ENCODE results near the gene SLC5A10.

DNA sequence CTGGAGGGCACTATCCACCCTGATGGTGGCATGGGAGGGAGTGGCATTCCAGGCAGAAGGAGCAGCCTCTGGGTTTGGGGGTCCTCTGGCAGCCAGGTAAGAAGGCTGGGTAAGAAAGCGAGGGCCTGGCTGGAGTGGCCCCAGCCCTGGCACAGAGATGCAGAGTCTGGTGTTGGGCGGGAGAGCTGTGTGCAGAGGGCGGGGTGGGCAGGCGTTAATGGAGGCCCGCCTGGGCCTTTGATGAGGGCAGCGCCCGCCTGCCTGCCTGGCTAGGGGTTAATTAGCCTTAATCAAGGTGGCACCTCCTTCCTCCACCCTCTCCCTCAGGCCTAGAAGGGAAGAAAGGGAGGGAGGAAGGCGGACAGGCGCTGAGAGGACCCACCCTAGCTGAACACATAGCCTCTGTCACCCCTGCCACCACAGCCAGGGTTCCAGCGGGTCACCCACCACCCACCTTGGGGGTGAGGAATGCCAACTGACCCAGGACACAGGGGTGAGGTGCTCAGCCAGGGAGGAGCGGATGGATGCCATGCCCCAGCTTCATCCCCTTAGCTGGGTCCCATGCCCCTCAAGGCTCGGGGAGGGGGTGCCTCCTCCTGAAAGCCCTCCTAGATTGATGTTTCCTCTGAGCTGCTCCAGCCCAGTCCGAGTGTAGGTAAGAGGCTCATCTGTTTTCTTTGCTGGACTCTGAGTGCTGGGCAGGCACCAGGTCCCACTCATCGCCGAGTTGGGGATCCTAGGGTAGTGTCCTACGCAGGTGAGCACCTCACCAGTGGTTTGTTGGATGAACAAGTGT, 66.0 kb downstream of the SLC5A10 start:
- TF ChIP-seq, protein P1, sequence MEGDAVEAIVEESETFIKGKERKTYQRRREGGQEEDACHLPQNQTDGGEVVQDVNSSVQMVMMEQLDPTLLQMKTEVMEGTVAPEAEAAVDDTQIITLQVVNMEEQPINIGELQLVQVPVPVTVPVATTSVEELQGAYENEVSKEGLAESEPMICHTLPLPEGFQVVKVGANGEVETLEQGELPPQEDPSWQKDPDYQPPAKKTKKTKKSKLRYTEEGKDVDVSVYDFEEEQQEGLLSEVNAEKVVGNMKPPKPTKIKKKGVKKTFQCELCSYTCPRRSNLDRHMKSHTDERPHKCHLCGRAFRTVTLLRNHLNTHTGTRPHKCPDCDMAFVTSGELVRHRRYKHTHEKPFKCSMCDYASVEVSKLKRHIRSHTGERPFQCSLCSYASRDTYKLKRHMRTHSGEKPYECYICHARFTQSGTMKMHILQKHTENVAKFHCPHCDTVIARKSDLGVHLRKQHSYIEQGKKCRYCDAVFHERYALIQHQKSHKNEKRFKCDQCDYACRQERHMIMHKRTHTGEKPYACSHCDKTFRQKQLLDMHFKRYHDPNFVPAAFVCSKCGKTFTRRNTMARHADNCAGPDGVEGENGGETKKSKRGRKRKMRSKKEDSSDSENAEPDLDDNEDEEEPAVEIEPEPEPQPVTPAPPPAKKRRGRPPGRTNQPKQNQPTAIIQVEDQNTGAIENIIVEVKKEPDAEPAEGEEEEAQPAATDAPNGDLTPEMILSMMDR (conservative IDR thresholded peaks at IDR 0.05; ENCODE audit: low read depth in 2 of 2) = no peak
- TF ChIP-seq EZH2phosphoT487 (IDR thresholded peaks at IDR 0.05; ENCODE audit: unreplicated experiment) (no peak), EZH2 (IDR thresholded peaks at IDR 0.05; ENCODE audit: low read depth, unreplicated experiment) (no peak), JUNB (IDR thresholded peaks at IDR 0.05; ENCODE audit: unreplicated experiment) (no peak), CREB1 (CRISPR knock-in tag; IDR thresholded peaks at IDR 0.05; ENCODE audit: low read depth) (no peak), ZNF114 (CRISPR knock-in tag; IDR thresholded peaks at IDR 0.05) (no peak)
- TF ChIP-seq, protein P2, sequence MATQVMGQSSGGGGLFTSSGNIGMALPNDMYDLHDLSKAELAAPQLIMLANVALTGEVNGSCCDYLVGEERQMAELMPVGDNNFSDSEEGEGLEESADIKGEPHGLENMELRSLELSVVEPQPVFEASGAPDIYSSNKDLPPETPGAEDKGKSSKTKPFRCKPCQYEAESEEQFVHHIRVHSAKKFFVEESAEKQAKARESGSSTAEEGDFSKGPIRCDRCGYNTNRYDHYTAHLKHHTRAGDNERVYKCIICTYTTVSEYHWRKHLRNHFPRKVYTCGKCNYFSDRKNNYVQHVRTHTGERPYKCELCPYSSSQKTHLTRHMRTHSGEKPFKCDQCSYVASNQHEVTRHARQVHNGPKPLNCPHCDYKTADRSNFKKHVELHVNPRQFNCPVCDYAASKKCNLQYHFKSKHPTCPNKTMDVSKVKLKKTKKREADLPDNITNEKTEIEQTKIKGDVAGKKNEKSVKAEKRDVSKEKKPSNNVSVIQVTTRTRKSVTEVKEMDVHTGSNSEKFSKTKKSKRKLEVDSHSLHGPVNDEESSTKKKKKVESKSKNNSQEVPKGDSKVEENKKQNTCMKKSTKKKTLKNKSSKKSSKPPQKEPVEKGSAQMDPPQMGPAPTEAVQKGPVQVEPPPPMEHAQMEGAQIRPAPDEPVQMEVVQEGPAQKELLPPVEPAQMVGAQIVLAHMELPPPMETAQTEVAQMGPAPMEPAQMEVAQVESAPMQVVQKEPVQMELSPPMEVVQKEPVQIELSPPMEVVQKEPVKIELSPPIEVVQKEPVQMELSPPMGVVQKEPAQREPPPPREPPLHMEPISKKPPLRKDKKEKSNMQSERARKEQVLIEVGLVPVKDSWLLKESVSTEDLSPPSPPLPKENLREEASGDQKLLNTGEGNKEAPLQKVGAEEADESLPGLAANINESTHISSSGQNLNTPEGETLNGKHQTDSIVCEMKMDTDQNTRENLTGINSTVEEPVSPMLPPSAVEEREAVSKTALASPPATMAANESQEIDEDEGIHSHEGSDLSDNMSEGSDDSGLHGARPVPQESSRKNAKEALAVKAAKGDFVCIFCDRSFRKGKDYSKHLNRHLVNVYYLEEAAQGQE (IDR thresholded peaks at IDR 0.05; ENCODE audit: unreplicated experiment) = no peak

Data from GM23338 (cell line).